ENCODE results near the gene RELN. TPM values are rescaled to one million over a fixed set of nuclear protein-coding genes. Genes with fewer than 3 reads are reported as not detected.
"Not testable (repeated sequence)": the region's sequence is repeated elsewhere in the genome, so short reads cannot be mapped to it uniquely, and the experiment has no call there.

Gene RELN
- 1.8 TPM for total RNA-seq
- long read RNA-seq = 0 reads

DNA sequence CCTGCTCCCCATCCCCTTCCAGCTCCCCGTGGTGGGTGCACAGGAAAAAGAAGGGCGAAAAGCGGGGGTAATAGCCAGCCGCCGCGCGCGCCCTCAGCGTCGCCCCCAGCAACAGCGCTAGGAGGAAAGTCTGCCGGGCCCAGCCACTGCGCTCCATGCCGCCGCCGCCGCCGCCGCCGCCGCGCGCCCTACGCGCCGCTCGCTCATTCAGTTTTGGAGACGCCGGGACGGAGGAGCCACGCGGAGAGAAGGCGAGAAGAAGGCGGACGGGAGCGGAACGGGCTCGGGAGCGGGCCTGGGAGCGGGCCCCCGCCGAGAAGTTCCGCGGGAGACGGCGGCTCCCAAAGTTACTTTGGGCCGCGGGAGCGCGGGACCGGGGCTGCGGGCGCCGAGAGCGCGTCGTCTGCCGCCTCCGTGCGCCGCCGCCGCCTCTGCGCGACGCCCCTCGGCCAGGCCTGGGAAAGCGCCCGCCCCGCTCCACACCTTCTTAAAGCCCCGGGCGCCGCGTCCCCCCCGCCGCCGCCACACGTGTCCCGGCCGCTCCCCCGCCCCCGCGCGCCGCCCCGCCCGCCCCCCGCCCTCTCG, at the start of gene RELN:
Gene RELN, minus strand, starts transcription at position 459 of the 585 bp plus-strand sequence. Its CDS starts 302 bp downstream, at position 157.
- no peak for DNase-seq (ENCODE audit: low spot score)

DNA sequence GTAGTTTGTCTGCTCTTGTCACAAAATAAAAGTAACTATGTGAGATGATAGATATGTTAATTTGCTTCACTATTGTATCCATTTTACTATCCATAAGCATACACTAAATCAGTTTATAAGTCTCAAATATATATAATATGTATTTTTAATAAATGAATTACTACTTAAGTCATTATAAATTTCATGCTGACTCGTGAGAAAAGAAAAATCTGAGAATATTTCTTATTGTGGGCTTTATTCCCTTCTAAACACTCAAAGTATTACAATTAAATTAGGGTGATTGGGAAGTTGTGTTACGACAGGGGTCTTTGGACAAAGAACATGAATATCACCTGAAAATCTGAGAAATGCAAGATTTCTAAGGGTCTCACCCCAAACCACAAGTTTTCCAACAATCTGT, 48.7 kb upstream of the RELN start:
- no peak for DNase-seq (ENCODE audit: low spot score)

DNA sequence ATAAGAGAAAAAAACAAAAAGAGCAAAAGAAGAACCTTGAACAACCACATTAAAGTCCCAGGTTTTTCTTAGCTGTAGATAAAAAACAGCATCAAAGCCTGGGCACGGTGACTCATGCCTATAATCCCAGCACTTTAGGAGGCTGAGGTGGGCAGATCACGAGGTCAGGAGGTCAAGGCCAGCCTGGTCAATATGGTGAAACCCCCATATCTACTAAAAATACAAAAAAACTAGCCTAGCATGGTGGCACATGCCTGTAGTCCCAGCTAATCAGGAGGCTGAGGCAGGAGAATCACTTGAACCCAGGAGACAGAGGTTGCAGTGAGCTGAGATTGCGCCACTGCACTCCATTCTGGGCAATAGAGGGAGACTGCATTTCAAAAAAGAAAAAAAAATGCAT, 47.4 kb upstream of the RELN start:
- DNase-seq (ENCODE audit: low spot score) = not testable (repeated sequence)

DNA sequence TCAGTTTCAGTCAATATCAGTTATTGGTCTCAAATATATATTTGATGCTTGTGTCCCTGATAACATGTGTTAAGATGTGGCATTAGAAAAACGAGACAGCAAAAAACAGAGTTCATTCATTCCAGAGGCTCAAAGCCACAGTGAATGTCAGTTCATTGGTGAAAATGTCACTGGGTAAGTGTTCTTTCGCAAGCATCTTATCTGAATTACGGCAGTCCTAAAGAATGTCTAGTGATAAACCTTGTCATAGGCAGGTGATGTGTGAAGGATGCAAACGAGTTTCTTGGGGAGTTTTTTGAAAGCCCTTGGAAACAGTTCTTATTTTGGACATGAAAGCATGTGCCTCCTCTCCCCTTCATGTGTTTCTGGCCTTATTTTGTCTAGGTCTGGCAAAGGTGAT, 45.9 kb upstream of the RELN start:
- DNase-seq (ENCODE audit: low spot score) = no peak

DNA sequence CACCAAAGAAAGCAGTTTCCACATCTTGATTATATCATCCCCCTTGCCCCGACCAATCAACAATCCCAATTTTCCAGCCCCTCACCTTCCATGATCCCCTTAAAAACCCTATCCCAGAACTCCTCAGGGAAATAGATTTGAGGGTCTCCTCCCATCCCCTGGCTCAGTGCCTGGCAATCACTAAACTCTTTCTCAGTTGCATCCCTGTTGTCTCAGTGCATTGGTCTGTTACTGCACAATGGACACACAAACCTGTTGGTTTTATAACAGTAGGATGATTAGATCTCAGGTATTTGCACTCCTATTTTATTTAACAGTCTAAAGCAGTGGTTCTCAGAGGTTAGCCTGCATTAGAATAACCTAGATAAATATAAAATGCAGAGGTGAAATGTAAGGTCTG, 45.2 kb upstream of the RELN start:
- no peak for DNase-seq (ENCODE audit: low spot score)

DNA sequence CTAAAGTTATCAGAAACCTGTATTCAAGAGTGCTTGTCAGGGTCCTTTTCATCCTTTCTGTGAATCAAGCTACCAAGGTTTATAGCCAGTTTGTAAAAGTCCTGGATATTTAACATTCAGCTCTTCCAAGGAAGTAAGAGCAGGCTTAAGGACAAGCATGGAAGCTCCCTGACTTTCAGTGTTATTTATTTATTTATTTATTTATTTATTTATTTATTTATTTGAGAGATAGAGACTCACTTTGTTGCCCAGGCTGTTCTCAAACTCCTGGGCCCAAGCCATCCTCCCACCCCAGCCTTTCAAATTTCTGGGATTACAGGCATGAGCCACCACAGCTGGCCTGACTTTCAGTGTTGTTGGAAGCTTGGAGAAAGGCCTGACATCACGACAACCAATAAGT, 44.4 kb upstream of the RELN start:
- no peak for DNase-seq (ENCODE audit: low spot score)

DNA sequence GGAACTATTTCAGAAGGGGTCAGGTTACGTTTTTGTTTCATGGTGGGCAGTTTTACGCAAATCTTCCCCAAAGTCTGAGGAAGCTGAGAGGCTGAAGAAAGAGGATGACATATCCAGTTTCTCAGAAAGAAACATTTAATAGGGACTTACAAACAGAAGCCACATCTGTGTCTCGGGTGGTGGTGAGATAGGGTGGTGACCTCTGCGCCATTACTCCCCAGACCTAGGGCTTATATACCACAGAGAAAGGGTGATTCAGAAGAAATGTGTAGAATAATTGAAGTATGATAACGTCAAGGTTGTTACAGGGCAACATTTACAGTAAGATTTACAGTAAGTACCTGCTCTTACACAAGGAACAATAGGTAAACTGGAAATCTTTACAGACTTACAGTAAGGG, 43.0 kb upstream of the RELN start:
- no peak for DNase-seq (ENCODE audit: low spot score)

DNA sequence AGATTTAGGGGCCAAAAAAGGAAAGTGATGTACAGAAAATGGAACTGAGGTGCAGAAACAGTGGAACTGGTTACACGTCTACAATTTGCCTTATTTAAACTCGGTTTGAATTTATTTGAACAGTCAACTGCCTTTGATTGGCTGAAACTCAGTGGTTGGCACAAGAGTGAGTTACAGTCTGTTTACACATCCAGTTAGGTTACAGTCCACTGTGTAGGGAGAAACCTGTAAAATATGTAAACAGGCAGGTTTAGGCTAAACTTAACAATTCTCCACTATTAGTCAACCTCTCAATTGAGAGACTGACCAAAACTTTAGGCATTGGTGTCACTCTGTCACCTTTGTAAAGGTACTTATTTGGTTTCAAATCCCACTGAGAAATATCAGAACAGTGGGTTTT, 40.3 kb upstream of the RELN start:
- DNase-seq (ENCODE audit: low spot score) = no peak

DNA sequence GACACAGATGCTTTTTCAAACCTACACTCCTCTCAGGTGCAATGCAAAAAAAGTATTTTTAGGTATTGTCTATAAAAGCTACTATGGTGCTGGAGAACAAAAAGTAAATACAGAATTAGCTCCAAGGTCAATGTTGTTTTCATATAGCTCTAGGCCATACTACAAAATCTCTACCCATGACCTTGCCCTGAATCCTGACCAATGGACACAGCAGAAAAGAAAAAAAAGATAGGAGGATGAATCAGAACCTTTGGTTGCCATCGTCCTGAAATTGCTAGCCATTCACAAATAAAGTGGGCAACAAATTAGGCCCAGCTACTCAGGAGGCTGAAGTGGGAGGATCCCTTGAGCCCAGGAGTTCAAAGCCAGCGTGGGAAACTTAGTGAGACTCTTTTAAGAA, 35.2 kb upstream of the RELN start:
- no peak for DNase-seq (ENCODE audit: low spot score)

DNA sequence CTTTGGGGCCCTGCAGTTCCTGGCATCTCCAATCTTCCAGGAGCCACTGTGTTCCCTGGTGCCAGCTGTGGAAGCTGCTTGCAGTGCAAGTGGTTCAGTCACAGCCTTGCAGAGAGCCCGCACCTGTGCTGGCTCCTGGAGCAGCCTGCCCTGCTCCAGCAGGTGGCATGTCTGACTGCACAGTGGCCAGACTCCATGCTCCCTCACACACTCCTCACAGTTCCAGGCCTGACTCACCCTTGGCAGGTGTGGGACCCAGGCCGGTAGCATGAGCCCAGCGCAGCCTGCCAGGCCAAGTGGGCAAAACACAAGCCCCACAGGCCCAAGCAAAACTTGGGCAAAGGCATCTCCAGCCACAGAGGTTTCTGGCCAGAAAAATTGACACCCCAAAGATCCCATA, 33.6 kb upstream of the RELN start:
- DNase-seq (ENCODE audit: low spot score) = no peak

DNA sequence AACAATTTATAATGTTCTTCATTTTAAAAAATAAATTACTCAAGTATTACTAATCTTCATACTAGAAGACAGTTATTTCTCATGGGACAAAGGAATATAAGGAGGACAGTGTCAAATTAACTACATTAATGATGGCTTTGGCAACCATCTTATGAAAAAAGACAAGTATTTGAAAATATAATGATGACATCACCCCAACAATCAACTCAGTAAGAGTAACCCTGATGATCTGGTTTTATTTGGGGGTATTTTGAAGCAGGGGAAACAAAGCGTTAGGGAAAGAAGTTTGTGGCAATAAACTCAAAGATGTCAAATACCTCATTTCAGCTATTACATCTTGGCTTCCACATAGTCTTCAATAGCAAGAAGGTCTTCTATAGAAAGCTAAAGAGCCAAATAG, 29.0 kb upstream of the RELN start:
- DNase-seq (ENCODE audit: low spot score) = no peak

DNA sequence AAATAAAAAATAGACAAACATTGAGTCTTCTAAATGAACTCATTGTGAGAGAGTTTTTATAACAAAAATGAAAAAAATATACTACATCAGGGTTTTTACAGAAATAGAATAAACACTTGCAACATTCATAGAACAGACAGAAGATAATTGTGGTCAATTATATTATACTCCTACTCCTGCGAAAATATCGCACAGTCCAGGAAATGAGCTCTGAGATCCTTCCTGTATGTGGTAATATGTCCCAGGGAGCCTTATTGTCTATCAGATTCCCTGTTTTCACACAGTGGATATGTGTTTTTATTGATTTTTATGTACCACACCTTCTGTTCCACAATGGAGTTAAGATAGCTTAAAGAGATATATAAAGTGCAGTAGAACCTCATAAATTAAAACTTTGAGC, 27.5 kb upstream of the RELN start:
- no peak for DNase-seq (ENCODE audit: low spot score)

DNA sequence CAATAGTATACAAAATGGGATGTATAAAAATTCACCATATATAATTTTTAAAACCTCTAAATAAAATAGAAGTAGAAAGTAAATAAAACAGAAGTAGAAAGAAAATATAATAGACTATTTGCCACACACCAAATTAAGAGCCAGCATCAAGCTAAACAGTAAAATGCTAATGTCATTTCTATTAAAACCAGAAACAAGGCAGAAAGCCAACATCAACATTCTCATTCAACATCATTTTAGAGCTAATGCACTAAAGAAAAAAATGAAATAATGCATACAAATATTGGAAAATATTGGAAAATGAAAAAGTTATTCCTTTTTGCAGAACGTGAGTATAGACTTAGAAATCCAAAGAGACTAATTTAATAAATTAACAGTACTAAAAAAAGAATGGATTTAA, 23.4 kb upstream of the RELN start:
- no peak for DNase-seq (ENCODE audit: low spot score)

DNA sequence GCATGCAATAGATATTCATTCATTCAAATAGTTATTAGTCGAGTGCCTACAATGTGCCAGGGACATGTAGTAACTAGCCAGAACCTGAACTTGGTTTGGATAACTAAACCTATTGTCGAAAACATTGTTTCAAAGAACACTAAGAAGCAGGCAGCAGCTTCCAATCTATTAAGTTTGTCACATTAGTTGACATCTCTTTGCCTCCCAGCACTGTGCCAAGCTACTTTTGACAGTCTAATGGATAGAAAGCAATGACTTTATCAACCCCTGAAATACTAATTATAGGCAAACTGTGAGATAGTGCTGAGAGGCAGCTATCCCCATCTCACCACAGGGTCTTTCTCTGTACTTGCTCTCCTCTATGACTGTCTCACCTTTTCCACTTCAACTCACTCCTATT, 22.4 kb upstream of the RELN start:
- no peak for DNase-seq (ENCODE audit: low spot score)

DNA sequence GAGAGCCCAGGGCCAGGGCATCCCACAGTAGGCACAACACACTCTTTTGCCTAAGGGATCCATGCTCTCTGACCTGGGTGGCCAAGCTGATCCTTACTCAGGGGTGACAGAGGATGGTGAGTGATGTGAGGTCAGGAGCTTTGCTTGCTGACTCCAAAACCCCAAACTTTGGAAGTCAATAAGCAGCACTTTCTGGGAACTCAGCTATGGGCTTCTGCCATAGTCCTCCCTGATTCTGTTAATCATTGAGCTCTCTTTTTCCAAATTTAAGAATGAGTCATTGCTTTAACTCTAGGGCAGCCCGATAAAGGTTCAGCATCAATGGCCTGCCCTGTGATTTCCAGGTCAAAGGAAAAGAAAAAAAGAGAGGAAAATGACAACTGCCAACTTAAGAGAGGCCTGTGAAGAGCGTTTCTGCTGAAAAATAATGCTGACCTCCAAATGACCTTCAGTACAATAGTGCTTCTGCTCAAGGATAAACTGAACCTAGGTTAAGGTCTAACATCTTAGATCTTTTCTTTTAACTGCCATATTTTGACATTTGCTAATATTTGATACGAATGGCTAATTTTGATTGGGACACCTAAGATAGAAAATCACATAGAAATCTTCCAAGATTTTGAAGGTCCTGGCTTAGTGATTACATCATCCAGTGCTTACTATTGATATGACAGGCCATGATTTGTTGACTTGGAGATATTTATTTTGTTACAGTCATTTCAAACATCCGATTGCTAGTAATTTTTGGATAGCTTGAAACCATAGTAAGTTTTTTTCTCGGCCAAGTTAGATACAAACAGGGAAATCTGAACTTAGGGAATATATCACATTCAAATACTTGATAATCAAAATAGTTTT, 20.8 kb upstream of the RELN start:
- DNase-seq (ENCODE audit: low spot score) = no peak

DNA sequence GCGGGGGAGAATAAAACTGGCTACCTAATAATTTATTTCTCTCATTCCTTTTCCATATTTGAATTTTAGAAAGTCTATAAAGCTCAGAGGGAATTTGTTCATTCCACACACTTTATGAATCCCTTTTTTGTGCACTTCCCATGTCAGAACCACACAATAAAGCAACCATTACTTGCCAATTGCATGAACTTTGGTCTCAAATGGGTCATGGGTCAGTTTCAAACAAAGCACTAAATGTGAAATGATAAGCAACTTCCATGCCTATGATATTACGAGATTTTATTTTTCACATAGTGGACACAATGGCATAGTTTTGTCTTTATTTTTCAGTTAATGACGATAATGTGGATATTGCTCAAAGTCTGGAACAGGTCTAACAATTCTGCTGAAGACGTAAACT, 18.6 kb upstream of the RELN start:
- DNase-seq (ENCODE audit: low spot score) = no peak

DNA sequence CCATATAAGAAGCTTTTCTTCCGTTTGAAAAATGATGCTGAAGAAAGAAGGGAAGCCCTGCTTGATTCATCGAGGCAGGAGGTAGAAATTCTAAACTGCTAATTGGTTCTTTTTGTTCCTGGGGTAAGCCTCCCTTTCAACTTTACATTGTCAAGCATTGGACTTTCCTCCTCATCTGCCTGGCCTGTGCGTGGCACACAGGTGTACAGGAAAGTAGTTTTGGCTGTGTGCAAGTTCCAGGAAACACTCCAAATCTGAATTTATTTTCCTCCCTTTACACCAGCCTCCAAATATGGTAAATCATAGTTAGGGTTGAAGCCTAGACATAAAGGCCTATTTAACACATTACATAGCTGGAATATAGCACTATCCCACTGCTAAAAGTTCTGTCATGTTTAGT, 18.2 kb upstream of the RELN start:
- DNase-seq (ENCODE audit: low spot score) = no peak

DNA sequence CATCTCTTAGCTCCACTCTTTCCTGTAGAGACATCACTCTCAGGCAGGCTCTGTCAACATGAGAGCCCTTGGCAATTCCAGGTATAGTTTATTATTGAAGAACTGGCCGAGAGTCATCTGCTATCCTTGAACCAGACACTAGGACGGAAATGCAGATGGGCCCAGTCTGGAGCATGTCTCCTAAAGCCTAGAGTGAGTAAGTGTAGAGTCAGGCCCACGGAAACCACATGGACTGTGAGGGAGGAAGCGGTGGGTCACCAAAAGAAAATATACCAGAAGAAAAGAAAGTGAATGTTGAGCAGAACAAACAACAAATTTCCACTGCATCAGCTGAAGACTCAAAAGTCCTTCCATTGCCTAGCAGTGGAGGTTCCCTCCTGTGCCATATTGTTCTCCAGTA, 15.7 kb upstream of the RELN start:
- DNase-seq (ENCODE audit: low spot score) = no peak

DNA sequence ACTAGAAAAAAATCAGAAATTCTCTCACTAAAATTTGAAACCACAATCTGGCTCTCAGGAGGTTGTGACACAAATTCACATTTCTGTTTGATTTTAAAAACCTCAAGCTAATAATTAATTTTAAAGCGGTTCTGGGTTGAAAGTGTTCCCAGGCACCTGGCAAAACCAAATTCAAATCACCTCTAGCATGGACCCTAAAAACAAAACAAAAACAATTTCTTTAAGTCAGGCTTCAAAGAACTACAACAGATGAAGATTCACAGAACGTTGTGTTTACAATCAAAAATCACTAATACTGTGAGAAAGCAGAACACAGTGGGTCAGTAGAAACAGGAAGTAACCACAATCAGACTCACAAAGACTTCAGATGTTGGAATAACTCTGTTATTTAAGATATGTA, 7.2 kb upstream of the RELN start:
- no peak for DNase-seq (ENCODE audit: low spot score)

DNA sequence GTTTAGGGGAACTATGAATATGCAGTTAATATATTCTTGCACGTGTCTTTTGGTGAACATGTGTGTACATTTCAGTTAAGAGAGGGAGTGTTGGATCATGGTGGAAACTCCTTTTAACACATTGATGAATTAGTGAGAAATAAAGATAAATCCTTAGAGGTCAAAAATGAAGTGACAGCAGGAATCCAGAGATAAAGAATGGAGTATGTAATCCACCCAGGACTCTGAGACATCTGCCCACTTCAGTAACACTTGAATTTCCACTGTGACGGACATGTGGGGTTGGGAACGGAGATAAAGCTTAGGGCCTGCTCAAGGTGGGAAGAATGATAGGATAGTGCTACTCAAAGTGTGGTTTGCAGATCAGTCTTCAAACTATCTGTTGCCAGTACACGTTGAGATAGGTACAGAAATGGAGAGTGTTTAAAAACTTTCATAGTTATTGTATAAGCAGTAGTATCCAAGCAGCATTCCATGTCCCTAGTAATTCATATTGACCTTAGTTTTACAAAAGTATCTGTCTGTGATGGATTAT, 6.6 kb upstream of the RELN start:
- DNase-seq (ENCODE audit: low spot score) = no peak

DNA sequence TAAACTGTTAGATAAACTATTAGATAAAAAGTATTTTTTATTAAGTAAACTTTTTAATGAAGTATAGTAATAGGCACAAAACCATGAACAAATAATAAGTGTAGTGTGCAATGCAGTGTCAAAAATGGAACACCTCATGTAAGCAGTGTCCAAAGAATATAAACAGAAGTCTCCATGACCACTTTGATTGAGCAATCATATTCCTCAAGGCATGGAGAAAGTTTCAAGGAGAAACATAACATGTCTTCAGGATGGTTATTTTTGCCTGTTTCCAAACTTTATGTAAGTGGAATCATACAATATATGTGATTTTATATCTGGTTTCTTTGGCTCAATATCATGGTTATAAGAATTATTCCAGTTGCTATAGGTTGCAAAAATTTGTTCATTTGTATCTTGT, 6.1 kb upstream of the RELN start:
- DNase-seq (ENCODE audit: low spot score) = no peak

DNA sequence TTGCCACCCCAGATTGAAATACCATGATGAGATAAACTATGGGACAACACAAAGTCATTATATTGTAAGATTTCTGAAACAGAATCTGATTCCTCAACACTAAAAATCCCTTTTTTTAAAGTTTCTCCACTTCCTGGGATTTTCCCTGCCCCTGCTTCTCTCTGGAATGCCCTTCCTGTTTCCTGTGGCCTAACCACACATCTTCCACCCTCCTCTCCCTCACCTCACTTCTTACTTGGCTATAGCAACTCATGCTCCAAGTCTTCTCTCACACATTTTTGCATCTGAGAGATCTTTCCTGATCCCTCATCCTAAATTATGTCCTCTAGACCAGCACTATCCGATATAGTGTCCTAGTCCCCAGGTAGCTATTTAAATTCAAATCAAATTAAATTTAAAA, 4.1 kb upstream of the RELN start:
- no peak for DNase-seq (ENCODE audit: low spot score)

DNA sequence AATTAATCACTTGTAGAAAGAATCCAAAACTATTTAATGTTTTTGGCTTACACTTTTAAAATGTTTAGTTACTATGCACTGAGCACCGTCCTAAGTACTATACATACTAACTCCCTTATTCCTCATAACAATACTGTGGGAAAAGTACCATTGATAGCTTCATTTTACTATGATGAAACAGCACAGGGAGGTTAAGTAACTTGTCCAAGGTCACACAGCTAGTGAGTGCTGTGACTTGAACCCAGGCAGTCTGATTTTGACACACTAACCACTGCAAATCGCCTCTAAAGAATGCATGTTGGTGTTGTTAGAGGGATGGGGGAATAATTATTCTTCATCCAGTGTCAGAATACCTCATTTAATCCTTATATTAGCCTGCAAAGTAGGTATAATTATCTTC, 1.9 kb upstream of the RELN start:
- no peak for DNase-seq (ENCODE audit: low spot score)

Measured in mesenteric fat pad (tissue), 1 donor.